ENCODE data around the gene BCLAF1.

The BCLAF1 gene, protein sequence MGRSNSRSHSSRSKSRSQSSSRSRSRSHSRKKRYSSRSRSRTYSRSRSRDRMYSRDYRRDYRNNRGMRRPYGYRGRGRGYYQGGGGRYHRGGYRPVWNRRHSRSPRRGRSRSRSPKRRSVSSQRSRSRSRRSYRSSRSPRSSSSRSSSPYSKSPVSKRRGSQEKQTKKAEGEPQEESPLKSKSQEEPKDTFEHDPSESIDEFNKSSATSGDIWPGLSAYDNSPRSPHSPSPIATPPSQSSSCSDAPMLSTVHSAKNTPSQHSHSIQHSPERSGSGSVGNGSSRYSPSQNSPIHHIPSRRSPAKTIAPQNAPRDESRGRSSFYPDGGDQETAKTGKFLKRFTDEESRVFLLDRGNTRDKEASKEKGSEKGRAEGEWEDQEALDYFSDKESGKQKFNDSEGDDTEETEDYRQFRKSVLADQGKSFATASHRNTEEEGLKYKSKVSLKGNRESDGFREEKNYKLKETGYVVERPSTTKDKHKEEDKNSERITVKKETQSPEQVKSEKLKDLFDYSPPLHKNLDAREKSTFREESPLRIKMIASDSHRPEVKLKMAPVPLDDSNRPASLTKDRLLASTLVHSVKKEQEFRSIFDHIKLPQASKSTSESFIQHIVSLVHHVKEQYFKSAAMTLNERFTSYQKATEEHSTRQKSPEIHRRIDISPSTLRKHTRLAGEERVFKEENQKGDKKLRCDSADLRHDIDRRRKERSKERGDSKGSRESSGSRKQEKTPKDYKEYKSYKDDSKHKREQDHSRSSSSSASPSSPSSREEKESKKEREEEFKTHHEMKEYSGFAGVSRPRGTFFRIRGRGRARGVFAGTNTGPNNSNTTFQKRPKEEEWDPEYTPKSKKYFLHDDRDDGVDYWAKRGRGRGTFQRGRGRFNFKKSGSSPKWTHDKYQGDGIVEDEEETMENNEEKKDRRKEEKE

DNA sequence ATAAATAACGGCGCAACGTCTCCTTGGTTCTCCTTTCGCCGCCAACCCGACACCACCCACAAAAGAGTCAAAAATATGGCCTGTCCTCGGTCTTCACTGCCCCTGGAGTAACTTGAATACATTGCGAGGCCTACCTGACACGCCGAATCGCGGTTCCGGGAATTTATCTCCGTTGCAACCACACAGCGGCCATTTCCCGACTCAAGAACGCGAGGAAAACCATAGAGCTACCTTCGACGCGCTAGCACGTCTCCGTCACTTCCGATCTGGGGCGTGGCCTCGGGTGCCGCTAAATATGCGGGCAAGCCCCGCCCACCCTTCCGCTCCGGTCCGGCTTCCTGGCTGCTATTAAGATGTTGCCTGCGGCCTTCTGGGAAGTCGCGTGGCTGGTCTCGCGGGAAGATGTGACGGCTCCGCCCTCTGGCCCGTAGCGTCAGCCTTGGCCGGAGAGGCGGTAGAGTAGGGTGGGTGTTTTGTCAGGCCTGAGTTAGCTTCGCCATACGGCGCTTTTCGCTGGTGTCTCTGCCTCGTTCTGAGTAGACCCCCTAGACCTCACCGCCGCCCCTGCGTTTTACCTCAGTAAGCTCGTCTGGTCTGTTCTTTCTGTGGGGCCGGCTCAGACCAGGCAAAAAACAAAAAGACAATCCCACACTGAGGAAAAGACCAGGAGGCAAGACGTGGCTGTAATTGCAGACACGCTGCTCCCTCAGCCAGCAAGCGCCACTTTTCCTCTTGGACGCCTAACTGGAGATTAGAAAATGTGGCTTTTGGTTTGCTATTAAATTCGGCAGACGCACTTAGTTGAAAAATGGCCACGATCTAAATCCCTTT, at the start of gene BCLAF1:
Gene BCLAF1 (minus strand): TSS at position 268 of the 831 bp plus-strand sequence. CDS start 9,980 bp downstream, outside the sequence.
- peak; percentile 99 for DNase-seq (ENCODE audit: low read depth in 1 of 2, low spot score in 1 of 2)

DNA sequence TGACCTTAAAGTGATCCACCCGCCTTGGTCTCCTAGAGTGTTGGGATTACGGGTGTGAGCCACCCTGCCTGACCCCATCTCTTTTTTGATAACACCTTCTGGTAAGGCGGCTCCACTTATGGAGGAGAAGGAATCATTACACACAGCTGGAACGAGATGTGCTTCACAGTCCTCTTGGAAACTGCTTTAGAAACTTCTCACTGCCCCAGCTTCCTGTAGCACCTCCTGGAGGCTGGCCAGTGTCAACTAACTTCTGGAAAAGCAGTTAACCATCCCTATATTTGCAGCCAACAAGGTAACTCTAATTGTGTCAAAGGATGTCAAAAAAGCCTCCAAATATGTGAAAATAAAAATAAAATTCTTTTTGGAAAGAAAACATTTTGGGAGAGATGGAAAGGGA, 48.8 kb upstream of the BCLAF1 start:
- DNase-seq (ENCODE audit: low read depth in 1 of 2, low spot score in 1 of 2) = no peak

DNA sequence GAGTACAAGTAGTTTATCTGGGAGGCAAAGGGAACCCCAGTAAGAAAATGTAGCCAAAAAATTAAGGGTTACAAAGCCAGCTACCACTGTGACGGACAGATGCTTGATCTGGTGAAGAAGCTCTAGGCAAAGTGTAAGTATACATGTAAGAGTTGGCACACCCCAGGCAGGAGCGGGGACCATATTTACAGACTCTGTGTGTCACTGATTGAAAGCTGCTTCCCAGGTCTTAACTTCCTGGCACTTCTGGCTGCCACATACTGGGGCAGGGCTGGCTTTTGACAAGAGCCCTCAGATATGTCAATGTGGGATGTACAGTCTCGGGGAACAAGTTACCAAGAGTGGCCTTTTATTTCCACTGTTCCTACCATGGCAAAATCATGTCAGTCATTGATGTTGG, 48.0 kb upstream of the BCLAF1 start:
- no peak for DNase-seq (ENCODE audit: low read depth in 1 of 2, low spot score in 1 of 2)

DNA sequence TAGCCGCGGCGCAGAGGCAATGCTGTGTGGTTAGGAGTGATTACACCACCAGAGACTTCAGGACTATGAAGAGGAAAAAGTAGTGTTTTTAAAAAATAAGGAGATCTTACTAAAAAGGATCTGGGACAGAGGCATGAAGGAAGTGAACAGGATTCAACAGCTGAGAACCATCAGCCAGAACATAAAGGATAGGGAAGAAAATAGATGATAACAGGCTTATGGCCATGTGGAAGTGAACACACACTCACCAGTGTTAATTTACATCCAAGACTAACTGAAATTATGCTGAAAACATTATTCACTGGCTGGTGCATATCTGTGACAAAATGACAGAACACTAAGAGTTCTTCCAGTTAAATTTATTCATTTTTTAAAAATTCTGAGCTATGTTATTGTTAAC, 47.5 kb upstream of the BCLAF1 start:
- no peak for DNase-seq (ENCODE audit: low read depth in 1 of 2, low spot score in 1 of 2)

DNA sequence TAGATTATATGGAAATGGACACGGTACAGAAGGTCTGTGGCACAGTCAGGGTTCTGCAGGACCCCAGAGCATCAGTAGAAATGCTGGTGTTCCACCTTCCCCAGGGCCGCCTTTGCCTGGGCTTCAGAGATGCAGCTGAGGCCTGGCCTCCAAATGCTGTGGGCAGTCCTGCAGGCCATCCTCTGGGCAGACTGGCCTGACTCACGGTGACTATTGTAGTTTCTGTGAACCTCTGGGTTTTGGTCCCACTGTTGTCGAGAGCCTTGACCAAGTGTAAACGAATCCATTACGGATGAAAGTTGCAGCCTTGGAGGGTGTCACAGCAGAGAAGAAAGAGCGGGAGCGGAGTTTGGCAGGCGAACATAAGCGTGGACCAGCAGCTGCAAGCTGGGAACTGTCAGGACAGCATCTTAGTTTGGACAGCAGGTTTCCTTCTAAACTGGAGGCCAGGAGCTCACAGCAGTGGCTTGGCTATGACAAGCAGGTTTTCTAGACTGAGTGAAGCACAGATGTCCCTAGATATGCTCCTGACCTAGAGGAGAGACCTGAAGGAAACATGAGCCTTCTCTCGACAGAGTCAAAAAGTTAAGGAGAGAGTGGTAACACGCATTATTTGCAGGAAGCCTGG, 46.2 kb upstream of the BCLAF1 start:
- DNase-seq (ENCODE audit: low read depth in 1 of 2, low spot score in 1 of 2) = no peak

DNA sequence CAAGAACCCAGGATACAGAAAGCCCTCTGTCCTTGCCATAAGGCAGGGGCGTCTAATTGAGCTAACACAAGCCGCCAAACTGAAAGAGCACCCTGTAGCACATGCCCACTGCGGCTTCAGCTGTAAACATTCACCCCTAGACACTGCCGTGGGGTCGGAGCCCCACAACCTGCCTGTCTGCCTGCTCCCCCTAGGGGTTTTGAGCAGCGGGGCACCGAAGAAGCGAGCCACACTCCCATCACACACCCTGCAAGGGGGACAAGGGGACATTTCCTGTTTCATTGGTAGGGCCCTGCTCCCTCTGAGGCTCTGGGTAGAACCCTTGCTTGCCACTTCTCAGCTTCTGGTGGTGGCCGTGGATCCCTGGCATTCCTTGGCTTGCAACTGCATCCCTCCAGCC, 45.2 kb upstream of the BCLAF1 start:
- no peak for DNase-seq (ENCODE audit: low read depth in 1 of 2, low spot score in 1 of 2)

DNA sequence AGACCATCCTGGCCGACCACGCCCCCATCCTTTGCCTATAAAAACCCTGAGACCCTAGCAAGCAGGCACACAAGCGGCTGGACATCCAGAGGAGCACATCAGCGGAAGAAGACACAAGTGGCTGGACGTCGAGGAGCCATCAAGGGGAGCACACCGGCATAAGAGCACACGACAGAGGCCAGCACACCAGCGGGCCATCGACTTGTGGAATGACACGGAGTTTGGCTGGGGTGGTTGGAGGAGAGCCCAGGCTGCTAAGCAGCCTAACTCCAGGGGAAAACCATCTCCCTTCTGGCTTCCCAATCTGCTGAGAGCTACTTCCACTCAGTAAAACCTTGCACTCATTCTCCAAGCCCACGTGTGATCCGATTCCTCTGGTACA, 44.8 kb upstream of the BCLAF1 start:
- DNase-seq (ENCODE audit: low read depth in 1 of 2, low spot score in 1 of 2) = no peak

DNA sequence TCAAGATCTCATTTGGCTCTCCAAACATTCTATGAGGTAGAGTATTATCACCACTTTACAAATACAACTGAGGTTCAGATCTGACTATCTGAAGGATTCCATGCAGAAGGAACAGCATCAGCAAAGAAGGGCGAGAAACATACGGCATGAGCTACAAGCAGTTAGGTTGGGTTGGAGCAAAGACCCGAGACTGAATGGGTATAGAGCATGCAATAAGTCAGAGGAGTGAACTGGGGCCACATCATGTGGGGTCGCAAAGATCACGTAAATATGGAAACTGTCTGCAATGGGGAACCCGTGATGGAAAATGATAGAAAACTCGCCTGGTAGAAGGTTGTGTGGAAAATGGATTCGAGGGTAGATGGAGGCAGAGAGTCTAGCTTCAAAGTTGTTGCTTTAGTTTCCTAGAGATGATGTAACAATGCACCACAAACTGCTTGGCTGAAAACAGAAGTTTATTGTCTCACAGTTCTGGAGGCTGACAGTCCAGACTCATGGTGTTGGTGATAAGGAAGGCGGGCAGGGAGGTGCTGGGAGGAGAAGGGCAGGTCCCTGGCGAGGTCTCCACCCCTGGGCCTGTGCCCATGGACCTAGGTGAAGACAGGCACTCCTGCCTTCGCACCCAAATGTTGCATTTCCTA, 44.3 kb upstream of the BCLAF1 start:
- DNase-seq (ENCODE audit: low read depth in 1 of 2, low spot score in 1 of 2) = no peak

DNA sequence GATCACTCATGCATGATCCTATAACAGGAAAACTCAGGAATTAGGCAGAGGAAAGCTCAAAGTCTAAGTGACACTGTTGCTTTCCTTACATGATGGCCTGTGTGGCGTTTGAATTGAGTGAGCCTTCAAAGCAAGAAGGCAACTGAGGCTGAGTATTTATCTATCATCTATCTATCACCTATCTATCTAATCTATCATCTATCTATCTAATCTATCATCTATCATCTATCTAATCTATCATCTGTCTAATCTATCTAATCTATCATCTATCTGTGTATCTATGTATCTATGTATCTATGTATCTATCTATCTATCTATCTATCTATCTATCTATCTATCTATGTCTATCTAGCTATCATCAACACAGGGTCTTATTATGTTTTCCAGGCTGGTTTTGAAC, 41.8 kb upstream of the BCLAF1 start:
- no peak for DNase-seq (ENCODE audit: low read depth in 1 of 2, low spot score in 1 of 2)

DNA sequence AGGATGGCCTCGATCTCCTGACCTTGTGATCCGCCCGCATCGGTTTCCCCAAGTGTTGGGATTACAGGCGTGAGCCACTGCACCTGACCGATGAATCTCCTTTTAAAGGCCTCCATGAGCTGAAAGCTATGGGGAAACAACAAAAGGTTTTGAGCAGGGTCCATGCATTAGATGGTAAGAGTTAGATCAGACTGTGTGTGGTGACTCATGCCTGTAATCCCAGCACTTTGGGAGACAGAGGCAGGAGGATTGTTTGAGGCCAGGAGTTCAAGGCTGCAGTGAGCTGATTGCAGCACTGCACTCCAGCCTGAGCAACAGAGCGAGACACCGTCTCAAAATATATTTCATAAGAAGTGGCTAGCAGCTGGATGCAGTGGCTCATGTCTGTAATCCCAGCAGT, 41.0 kb upstream of the BCLAF1 start:
- no peak for DNase-seq (ENCODE audit: low read depth in 1 of 2, low spot score in 1 of 2)

DNA sequence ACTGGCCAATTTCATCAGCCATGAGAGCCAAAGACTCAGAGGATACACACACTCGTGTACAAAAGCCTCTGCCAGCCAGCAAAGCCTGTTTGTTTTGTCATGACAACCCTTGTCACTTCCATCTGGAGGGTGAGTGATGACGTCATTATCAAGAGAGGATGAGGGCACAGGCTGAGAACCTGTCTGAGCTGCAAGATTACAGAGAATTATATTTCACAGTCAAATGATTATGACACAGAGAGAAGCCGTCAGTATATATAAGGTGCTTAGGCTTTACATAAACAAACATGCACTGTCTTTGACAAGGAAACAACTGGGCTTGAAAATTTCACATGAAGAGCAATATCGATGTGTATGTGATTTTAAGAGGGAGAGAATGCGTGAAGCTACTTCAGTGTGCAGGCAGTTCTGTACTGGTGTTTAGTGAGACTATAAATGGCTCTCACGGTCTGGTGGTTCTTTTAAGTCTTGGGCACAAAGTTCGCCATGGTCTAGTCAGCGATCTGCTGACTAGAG, 36.5 kb upstream of the BCLAF1 start:
- DNase-seq (ENCODE audit: low read depth in 1 of 2, low spot score in 1 of 2) = no peak

DNA sequence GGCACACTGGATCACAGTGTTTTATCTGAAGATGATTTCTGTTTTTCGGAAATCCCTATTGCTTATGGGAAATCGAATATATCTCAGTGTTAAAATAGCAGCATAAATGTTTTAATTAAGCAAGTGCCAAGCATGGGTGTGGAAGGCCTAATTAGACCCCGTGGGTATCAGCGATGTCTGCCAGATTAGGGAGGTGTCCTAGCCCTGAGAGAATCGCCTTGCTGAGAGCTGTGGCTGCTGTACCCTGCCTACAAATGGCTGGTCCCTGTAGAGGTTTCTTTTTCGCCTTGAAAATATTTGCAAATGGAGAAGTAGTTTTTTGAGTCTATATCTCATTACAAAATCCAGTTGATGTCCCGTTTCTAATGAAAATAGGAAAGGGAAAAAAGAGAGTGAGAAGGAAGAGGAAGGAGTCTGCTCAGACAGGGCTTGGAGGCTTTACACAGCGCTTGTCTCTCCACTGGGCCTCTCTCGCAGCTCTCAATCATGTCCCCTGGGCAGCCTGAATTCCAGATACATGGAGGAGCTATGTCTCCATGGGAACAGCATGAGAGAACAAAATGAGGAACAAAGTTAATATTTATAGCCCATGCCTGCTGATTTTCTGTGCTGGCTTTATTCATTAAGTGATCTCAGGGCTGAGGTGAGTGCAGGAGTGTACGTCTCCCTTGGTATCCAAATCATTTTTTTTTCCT, 35.2 kb upstream of the BCLAF1 start:
- no peak for DNase-seq (ENCODE audit: low read depth in 1 of 2, low spot score in 1 of 2)

DNA sequence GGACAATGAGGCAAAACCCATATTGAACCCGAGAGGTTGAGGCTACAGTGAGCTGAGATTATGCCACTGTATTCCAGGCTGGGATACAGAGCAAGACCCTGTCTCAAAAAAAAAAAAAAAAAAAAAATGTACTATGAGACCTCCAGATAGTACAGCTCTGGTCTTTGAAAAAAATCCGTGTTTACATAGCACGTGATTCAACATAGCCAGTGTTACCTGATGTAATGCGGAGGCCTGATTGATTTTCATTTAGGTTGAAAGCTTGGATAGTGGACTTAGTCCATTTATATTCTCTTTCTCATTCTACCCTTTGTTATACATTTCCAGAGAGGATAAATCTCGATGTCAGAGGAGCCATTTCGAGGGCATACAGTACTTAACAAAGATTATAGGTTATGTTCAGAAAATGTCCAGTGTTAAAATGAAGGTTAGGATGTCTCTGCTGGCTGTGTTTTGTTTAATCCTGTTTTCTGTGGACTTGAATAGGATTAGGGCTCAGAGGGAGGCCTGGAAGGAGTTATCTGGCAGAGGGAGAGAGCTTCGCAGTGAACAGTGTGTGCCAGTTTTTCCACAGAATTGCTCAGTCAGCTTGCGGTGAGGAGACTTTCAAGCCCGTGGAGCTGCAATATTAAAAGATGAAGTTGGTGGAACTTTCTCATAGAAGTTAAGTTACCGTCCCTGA, 33.9 kb upstream of the BCLAF1 start:
- DNase-seq (ENCODE audit: low read depth in 1 of 2, low spot score in 1 of 2) = no peak

DNA sequence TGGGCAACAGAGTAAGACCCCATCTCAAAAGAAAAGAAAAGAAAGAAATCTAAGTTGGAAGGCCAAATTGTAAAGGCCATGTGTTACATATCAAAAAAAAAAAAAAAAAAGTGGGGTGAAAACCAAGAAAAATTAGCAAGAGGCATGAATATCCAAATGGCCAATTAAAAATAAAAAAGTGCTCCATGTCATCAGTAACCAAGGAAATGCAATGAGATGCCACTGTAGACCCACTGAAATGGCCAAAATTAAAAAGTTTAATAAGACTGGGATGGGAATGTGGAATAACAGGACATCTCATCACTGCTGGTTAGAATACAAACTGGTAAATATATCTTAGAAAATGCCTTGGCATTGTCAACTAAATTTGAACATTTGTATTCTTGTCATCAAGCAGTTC, 30.1 kb upstream of the BCLAF1 start:
- no peak for DNase-seq (ENCODE audit: low read depth in 1 of 2, low spot score in 1 of 2)

DNA sequence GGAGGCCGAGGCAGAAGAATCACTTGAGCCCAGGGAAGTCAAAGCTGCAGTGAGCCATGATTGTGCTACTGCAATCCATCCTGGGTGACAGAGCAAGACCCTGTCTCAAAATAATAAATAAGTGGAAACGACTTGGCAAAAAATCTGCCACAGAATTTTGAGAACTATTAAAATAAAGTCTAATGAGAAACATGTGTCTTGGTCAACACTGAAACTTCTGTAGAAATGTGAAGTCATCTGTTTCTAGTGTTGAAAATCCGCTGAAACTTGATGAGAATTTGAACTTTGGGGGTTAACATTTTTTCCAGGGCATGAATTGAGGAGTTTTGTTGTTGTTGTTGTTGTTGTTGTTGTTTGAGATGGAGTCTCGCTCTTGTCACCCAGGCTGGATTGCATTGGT, 29.0 kb upstream of the BCLAF1 start:
- no peak for DNase-seq (ENCODE audit: low read depth in 1 of 2, low spot score in 1 of 2)

DNA sequence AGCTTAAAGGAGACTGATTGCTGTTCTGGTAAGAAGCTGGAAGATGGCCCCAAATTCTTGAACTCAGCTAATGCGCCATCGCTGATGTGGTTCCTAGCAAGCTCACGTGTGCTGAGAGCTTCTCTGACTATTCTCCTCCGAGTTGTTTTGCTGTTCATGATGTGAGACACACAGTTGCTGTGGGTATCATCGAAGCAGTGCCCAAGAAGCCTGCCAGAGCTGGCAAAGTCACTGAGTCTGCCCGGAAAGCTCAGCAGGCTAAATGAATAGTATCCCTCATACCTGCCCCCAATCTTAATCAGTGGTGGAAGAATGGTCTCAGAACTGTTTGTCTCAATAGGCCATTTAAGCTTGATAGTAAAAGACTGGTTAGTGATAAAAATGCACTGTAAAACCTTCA, 28.3 kb upstream of the BCLAF1 start:
- no peak for DNase-seq (ENCODE audit: low read depth in 1 of 2, low spot score in 1 of 2)

DNA sequence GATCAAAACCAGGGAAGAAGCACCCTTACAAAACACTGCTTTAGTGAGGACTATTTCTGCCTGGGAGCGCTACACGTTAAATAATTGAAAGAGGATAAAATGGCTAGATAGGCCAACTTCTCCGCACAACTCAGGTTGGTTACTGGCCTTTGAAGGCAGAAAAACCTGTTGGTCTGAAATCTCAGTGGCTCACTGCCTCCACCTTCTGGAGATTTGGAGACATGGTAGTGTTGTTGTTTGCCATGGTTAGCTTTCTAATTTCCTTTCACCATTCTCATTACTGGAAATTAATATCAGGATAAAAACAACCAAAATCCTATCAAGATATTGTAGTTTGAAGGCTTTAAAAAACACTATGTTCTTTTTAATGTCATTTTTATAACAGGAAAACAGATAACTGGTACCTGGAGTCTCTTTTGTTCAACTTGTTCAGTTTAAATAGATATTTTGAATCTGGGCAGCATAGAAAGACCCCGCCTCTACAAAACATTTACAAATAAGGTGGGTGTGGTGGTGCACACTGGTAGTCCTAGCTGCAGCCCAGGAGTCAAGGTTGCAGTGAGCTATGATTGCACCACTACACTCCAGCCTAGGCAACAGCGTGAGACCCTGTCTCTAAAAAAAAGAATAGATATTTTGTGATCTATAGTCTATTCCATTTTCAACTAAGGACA, 27.5 kb upstream of the BCLAF1 start:
- peak in 1 of 2 donors; percentile 21 for DNase-seq (ENCODE audit: low read depth in 1 of 2, low spot score in 1 of 2)

DNA sequence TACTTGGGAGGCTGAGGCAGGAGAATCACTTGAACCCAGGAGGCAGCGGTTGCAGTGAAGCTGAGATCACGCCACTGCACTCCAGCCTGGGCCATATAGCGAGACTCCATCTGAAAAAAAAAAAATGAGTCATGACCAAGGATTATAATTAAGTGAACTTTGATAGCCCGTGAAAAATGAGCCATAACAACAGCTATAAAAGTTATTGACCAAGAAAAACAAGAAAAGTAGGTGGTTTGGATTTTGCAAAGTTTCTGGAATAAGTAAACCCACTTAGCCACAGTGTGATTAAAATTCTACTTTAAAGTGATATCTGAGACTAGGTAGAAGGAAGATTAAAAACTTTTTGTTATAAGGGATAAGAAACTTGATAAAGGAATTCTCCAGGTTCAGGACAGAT, 25.9 kb upstream of the BCLAF1 start:
- no peak for DNase-seq (ENCODE audit: low read depth in 1 of 2, low spot score in 1 of 2)

DNA sequence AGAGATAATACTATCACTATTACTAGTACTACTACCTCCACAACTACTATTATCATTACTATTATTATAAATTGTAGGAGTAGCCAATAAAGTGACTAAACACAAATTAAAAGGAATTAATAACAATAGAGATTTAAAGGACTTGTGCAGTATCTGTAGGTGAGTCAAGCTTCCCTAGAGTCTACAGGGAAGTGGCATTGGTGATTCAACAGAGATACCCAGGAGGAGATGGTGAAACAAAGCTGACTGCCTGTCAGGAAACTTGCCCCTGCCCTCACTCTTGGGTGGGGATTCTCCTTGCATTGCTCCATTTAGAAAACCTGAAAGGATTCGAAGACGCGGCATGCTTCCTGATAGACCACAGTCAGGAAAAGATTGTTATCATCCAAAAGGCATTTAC, 23.3 kb upstream of the BCLAF1 start:
- DNase-seq (ENCODE audit: low read depth in 1 of 2, low spot score in 1 of 2) = no peak
